Vagina (tissue), 2 donors: ENCODE results near the gene C15orf62. TPM values are rescaled to one million over a fixed set of nuclear protein-coding genes. Genes with fewer than 3 reads are reported as not detected.

Experiments used
- DNase-seq, 2 donors: peaks; one replicate each; pipeline ENCODE4 v3.0.0-alpha.2; 2017; ENCODE audit errors: extremely low spot score in 2 of 2
- H3K27ac ChIP-seq: fragments of 200-600 bp; sonication (generic); one replicate; pipeline ENCODE4 v1.5.1; 2019
- H3K27me3 ChIP-seq: fragments of 200-600 bp; sonication (generic); one replicate; pipeline ENCODE4 v1.5.1; 2019
- H3K36me3 ChIP-seq, 2 donors: fragments of 200-600 bp; sonication (generic); one replicate each; pipeline ENCODE4 v1.5.1; 2017 to 2019
- H3K4me1 ChIP-seq: fragments of 200-600 bp; sonication (generic); one replicate; pipeline ENCODE4 v1.5.1; 2019
- H3K4me3 ChIP-seq, 2 donors: fragments of 200-600 bp; sonication (generic); 1 replicate in 1 of 2; 2 replicates in 1 of 2; pipeline ENCODE4 v1.5.1; 2016 to 2019
- H3K9me3 ChIP-seq: fragments of 200-600 bp; sonication (generic); one replicate; pipeline ENCODE4 v1.5.1; 2019
- CTCF ChIP-seq, 3 experiments: fragments of 450-650 bp in 2 of 3; fragments of 200-600 bp in 1 of 3; sonication (generic) in 1 of 3; IDR thresholded peaks; one replicate each; pipeline ENCODE4 v1.5.1; 2017 to 2019; ENCODE audit warnings: antibody characterized with exemption in 3 of 3, mild to moderate bottlenecking in 2 of 3, moderate library complexity in 2 of 3
- POLR2A ChIP-seq, 2 donors: fragments of 450-650 bp; IDR thresholded peaks; one replicate each; pipeline ENCODE4 v1.6.1; 2017; ENCODE audit warnings: antibody characterized with exemption in 2 of 2, mild to moderate bottlenecking in 2 of 2, moderate library complexity in 2 of 2
- POLR2AphosphoS5 ChIP-seq, 2 donors: sonication (generic); formaldehyde crosslinking; IDR thresholded peaks; one replicate each; pipeline ENCODE4 v1.9.0; 2017; ENCODE audit warnings: antibody characterized with exemption in 2 of 2, mild to moderate bottlenecking in 2 of 2, low read depth in 1 of 2; ENCODE audit not compliant: insufficient read depth in 1 of 2
- intact Hi-C: fragments of 100-400 bp; cut with DNase I; formaldehyde crosslinking; loops from one replicate; pipeline ENCODE4 v1.15.1; 2023
- total RNA-seq: library from RNA; depleted of rRNA; stranded (reverse); fragments of >200 nt; gene quantifications from one replicate; pipeline ENCODE4 v1.2.3, GENCODE V29; 2016

Gene C15orf62
- 2.9 TPM for total RNA-seq

DNA sequence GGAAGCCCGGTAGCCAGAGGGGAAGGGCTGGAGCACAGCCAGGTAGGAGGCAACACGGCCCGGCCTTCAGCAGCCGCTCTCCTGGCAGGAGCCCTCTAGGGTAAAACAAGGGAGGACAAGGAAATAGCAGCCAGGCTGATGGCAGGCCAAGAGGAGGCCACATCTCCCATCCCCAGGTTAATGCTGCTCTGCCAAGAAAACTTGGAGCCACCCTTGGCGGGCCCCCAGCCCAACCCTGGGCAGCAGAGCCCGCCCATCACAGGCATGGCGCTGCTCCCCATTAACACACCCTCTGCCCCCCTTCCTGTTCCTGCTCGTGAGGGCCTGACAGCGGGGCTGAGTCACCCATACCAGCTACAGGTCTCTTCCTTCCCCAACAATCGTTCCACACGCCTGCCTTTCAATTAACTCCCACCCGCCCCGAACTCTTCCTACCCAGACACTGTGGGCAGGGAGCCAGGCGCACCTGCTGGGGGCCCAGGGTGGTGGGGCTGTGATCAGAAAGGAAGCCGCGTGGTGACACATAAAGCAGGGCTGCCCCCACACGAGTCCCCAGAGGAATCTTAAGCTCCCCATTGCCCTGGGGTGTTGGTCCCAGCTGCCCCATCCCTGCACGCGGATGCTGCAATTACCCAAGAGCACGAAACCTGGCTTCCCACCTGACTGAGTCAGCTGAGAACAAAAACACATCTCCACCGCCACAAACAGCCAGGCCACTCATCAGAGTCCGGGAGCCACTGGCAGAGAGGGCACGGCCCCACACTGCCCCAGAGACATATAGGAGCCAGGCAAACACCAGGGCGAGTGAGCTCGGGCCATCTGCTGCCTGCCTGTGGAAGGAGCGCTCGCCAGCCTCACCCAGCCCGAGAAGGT lies at the start of gene C15orf62:
C15orf62 (plus strand) TSS at position 707 of the 873 bp plus-strand sequence. CDS start 516 bp downstream, outside the sequence.
- TF ChIP-seq POLR2AphosphoS5 (IDR thresholded peaks at IDR 0.05; ENCODE audit: insufficient read depth in 1 of 2, low read depth in 1 of 2) (peak in 1 of 2 donors; percentile 52), POLR2A (IDR thresholded peaks at IDR 0.05) (no peak)
- H3K4me1 ChIP-seq, result peaks cover 65% of the 10 kb centered on the region
- H3K27ac ChIP-seq, result peak within 1 kb of the TSS; percentile 57
- no peaks in the 10 kb centered on the region for H3K9me3 ChIP-seq
- H3K27me3 ChIP-seq, result no peaks in the 10 kb centered on the region
- no peak for DNase-seq
- intact Hi-C loops, result no loop called here
- peaks cover 0 to 16% of the 10 kb centered on the region in 2 donors for H3K36me3 ChIP-seq
- peak within 1 kb of the TSS in 1 of 2 donors; percentile 21 for H3K4me3 ChIP-seq

GRCh38 chr15:40721701-40722100 lies 48.1 kb upstream of the C15orf62 start:
- Histone ChIP-seq H3K9me3 (no peaks in the 10 kb centered on the region), H3K27me3 (no peaks in the 10 kb centered on the region), H3K27ac (no peak overlapping the region), H3K36me3 (no peaks in the 10 kb centered on the region), H3K4me3 (no peak overlapping the region), H3K4me1 (no peaks in the 10 kb centered on the region)
- no peak for DNase-seq
- TF ChIP-seq POLR2A (IDR thresholded peaks at IDR 0.05), result no peak
- TF ChIP-seq CTCF (IDR thresholded peaks at IDR 0.05), result no peak
- no peak for TF ChIP-seq POLR2AphosphoS5 (IDR thresholded peaks at IDR 0.05; ENCODE audit: insufficient read depth in 1 of 2, low read depth in 1 of 2)
- intact Hi-C loops, result no loop called here

DNA sequence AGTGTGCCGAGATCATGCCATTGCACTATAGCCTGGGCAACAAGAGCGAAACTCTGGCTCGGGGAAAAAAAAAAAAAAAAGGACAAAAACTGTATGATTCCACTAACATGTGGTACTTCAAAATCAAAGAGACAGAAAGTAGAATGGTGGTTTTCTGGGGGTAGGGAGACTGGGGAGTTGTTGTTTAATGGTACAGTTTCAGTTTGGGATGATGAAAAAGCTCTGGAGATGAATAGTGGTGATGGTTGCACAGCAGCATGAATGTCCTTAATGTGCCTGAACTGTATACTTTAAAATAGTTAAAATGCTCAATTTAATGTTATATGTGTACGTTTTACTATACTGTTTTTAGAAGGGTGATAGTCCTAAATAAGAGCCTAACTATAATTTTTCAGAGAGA lies 47.4 kb upstream of the C15orf62 start:
- Histone ChIP-seq H3K4me1 (no peaks in the 10 kb centered on the region), H3K27ac (no peak overlapping the region), H3K4me3 (no peak overlapping the region), H3K9me3 (no peaks in the 10 kb centered on the region), H3K36me3 (no peaks in the 10 kb centered on the region), H3K27me3 (no peaks in the 10 kb centered on the region)
- no peak for TF ChIP-seq POLR2AphosphoS5 (IDR thresholded peaks at IDR 0.05; ENCODE audit: insufficient read depth in 1 of 2, low read depth in 1 of 2)
- TF ChIP-seq POLR2A (IDR thresholded peaks at IDR 0.05), result no peak
- TF ChIP-seq CTCF (IDR thresholded peaks at IDR 0.05), result no peak
- intact Hi-C loops, result no loop called here
- DNase-seq, result no peak

DNA sequence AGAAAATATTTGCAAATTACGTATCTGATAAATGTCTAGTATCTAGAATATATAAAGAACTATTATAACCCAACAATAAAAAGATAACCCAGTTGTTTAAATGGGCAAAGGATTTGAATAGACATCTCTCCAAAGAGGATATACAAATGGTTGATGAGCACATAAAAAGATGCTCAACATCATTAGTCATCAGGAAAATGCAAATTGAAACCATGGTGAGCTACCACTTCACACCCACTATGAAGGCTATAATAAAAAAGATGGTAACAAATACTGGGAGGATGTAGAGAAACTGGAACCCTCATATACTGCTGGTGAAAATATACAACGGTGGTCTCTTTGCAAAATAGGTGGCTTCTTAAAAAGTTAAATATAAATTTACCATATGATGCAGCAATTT lies 46.8 kb upstream of the C15orf62 start:
- TF ChIP-seq POLR2A (IDR thresholded peaks at IDR 0.05) (no peak), POLR2AphosphoS5 (IDR thresholded peaks at IDR 0.05; ENCODE audit: insufficient read depth in 1 of 2, low read depth in 1 of 2) (no peak), CTCF (IDR thresholded peaks at IDR 0.05) (no peak)
- no peak overlapping the region for H3K4me3 ChIP-seq
- no peaks in the 10 kb centered on the region for H3K9me3 ChIP-seq
- H3K27ac ChIP-seq, result no peak overlapping the region
- DNase-seq, result no peak
- no peaks in the 10 kb centered on the region for H3K36me3 ChIP-seq
- intact Hi-C loops, result no loop called here
- no peaks in the 10 kb centered on the region for H3K27me3 ChIP-seq
- no peaks in the 10 kb centered on the region for H3K4me1 ChIP-seq

GRCh38 chr15:40723919-40724318 lies 45.9 kb upstream of the C15orf62 start:
- intact Hi-C loops, result no loop called here
- Histone ChIP-seq H3K27me3 (no peaks in the 10 kb centered on the region), H3K9me3 (no peaks in the 10 kb centered on the region), H3K4me1 (no peaks in the 10 kb centered on the region), H3K36me3 (no peaks in the 10 kb centered on the region), H3K4me3 (no peak overlapping the region), H3K27ac (no peak overlapping the region)
- DNase-seq, result no peak
- TF ChIP-seq POLR2AphosphoS5 (IDR thresholded peaks at IDR 0.05; ENCODE audit: insufficient read depth in 1 of 2, low read depth in 1 of 2) (no peak), POLR2A (IDR thresholded peaks at IDR 0.05) (no peak), CTCF (IDR thresholded peaks at IDR 0.05) (no peak)
